ENCODE results near the gene BMP6. TPM values are rescaled to one million over a fixed set of nuclear protein-coding genes. Genes with fewer than 3 reads are reported as not detected.
"Not testable (repeated sequence)": the region's sequence is repeated elsewhere in the genome, so short reads cannot be mapped to it uniquely, and the experiment has no call there.

BMP6 gene
- polyA plus RNA-seq, 2 donors = 0.26 to 0.55 TPM

GRCh38 chr6:7893342-7893741 is 167.4 kb downstream of the BMP6 start:
- 94 to 95% methylated on average over 12 of the region's 12 CpGs for WGBS, 2 donors
- Histone ChIP-seq H3K36me3 (ENCODE audit: control insufficient read depth in 2 of 2, insufficient read depth in 2 of 2, low read length in 1 of 2) (peaks cover 28 to 34% of the 10 kb centered on the region in 2 donors), H3K27me3 (ENCODE audit: control insufficient read depth in 1 of 2, insufficient read depth in 2 of 2, low read length in 2 of 2) (no peaks in the 10 kb centered on the region), H3K4me1 (ENCODE audit: control insufficient read depth in 2 of 2, insufficient read depth in 2 of 2, low read length in 1 of 2) (no peaks in the 10 kb centered on the region), H3K27ac (ENCODE audit: low read depth in 2 of 2, low read length in 1 of 2) (no peak overlapping the region), H3K4me3 (ENCODE audit: low read depth in 1 of 2, low read length in 2 of 2) (no peak overlapping the region), H3K9me3 (ENCODE audit: control insufficient read depth in 2 of 2, insufficient read depth in 1 of 2, low read depth in 1 of 2, low read length in 1 of 2) (no peaks in the 10 kb centered on the region)

GRCh38 chr6:7894262-7895124 is 168.6 kb downstream of the BMP6 start:
- H3K4me3 ChIP-seq (ENCODE audit: low read depth in 1 of 2, low read length in 2 of 2) = no peak overlapping the region
- WGBS, 2 donors = 85 to 87% methylated on average over 13 of the region's 13 CpGs
- no peaks in the 10 kb centered on the region for H3K27me3 ChIP-seq (ENCODE audit: control insufficient read depth in 1 of 2, insufficient read depth in 2 of 2, low read length in 2 of 2)
- no peak overlapping the region for H3K27ac ChIP-seq (ENCODE audit: low read depth in 2 of 2, low read length in 1 of 2)
- H3K36me3 ChIP-seq (ENCODE audit: control insufficient read depth in 2 of 2, insufficient read depth in 2 of 2, low read length in 1 of 2) = peaks cover 28 to 35% of the 10 kb centered on the region in 2 donors
- H3K9me3 ChIP-seq (ENCODE audit: control insufficient read depth in 2 of 2, insufficient read depth in 1 of 2, low read depth in 1 of 2, low read length in 1 of 2) = no peaks in the 10 kb centered on the region
- H3K4me1 ChIP-seq (ENCODE audit: control insufficient read depth in 2 of 2, insufficient read depth in 2 of 2, low read length in 1 of 2) = no peaks in the 10 kb centered on the region

GRCh38 chr6:7895125-7895423 is 169.2 kb downstream of the BMP6 start:
- Histone ChIP-seq H3K4me3 (ENCODE audit: low read depth in 1 of 2, low read length in 2 of 2) (no peak overlapping the region), H3K27me3 (ENCODE audit: control insufficient read depth in 1 of 2, insufficient read depth in 2 of 2, low read length in 2 of 2) (no peaks in the 10 kb centered on the region), H3K36me3 (ENCODE audit: control insufficient read depth in 2 of 2, insufficient read depth in 2 of 2, low read length in 1 of 2) (peaks cover 26 to 35% of the 10 kb centered on the region in 2 donors), H3K4me1 (ENCODE audit: control insufficient read depth in 2 of 2, insufficient read depth in 2 of 2, low read length in 1 of 2) (no peaks in the 10 kb centered on the region), H3K27ac (ENCODE audit: low read depth in 2 of 2, low read length in 1 of 2) (no peak overlapping the region), H3K9me3 (ENCODE audit: control insufficient read depth in 2 of 2, insufficient read depth in 1 of 2, low read depth in 1 of 2, low read length in 1 of 2) (no peaks in the 10 kb centered on the region)
- 76 to 82% methylated on average over 7 of the region's 7 CpGs for WGBS, 2 donors

GRCh38 chr6:7896465-7896987 is 170.6 kb downstream of the BMP6 start:
- 90 to 91% methylated on average over 6 of the region's 6 CpGs for WGBS, 2 donors
- H3K36me3 ChIP-seq (ENCODE audit: control insufficient read depth in 2 of 2, insufficient read depth in 2 of 2, low read length in 1 of 2) = peaks cover 20 to 35% of the 10 kb centered on the region in 2 donors

GRCh38 chr6:7897461-7898192 is 171.7 kb downstream of the BMP6 start:
- Histone ChIP-seq H3K9me3 (ENCODE audit: control insufficient read depth in 2 of 2, insufficient read depth in 1 of 2, low read depth in 1 of 2, low read length in 1 of 2) (no peaks in the 10 kb centered on the region), H3K27ac (ENCODE audit: low read depth in 2 of 2, low read length in 1 of 2) (no peak overlapping the region), H3K4me3 (ENCODE audit: low read depth in 1 of 2, low read length in 2 of 2) (no peak overlapping the region), H3K36me3 (ENCODE audit: control insufficient read depth in 2 of 2, insufficient read depth in 2 of 2, low read length in 1 of 2) (peaks cover 20 to 38% of the 10 kb centered on the region in 2 donors), H3K27me3 (ENCODE audit: control insufficient read depth in 1 of 2, insufficient read depth in 2 of 2, low read length in 2 of 2) (no peaks in the 10 kb centered on the region), H3K4me1 (ENCODE audit: control insufficient read depth in 2 of 2, insufficient read depth in 2 of 2, low read length in 1 of 2) (peaks cover 0 to 9% of the 10 kb centered on the region in 2 donors)
- WGBS, 2 donors = 93 to 94% methylated on average over 9 of the region's 9 CpGs

More at GRCh38 chr6:7896465-7896987, 170.6 kb downstream of the BMP6 start:
- no peak overlapping the region for H3K4me3 ChIP-seq (ENCODE audit: low read depth in 1 of 2, low read length in 2 of 2)
- no peaks in the 10 kb centered on the region for H3K27me3 ChIP-seq (ENCODE audit: control insufficient read depth in 1 of 2, insufficient read depth in 2 of 2, low read length in 2 of 2)
- no peaks in the 10 kb centered on the region for H3K9me3 ChIP-seq (ENCODE audit: control insufficient read depth in 2 of 2, insufficient read depth in 1 of 2, low read depth in 1 of 2, low read length in 1 of 2)
- no peak overlapping the region for H3K27ac ChIP-seq (ENCODE audit: low read depth in 2 of 2, low read length in 1 of 2)
- peaks cover 0 to 3% of the 10 kb centered on the region in 2 donors for H3K4me1 ChIP-seq (ENCODE audit: control insufficient read depth in 2 of 2, insufficient read depth in 2 of 2, low read length in 1 of 2)

GRCh38 chr6:7898193-7898586 is 172.3 kb downstream of the BMP6 start:
- H3K36me3 ChIP-seq (ENCODE audit: control insufficient read depth in 2 of 2, insufficient read depth in 2 of 2, low read length in 1 of 2) = peaks cover 17 to 40% of the 10 kb centered on the region in 2 donors

GRCh38 chr6:7899101-7899888 is 173.4 kb downstream of the BMP6 start:
- 63 to 79% methylated on average over 5 of the region's 5 CpGs for WGBS, 2 donors
- no peak overlapping the region for H3K4me3 ChIP-seq (ENCODE audit: low read depth in 1 of 2, low read length in 2 of 2)
- peaks cover 0 to 9% of the 10 kb centered on the region in 2 donors for H3K4me1 ChIP-seq (ENCODE audit: control insufficient read depth in 2 of 2, insufficient read depth in 2 of 2, low read length in 1 of 2)
- no peaks in the 10 kb centered on the region for H3K27me3 ChIP-seq (ENCODE audit: control insufficient read depth in 1 of 2, insufficient read depth in 2 of 2, low read length in 2 of 2)
- H3K9me3 ChIP-seq (ENCODE audit: control insufficient read depth in 2 of 2, insufficient read depth in 1 of 2, low read depth in 1 of 2, low read length in 1 of 2) = no peaks in the 10 kb centered on the region
- H3K27ac ChIP-seq (ENCODE audit: low read depth in 2 of 2, low read length in 1 of 2) = no peak overlapping the region
- H3K36me3 ChIP-seq (ENCODE audit: control insufficient read depth in 2 of 2, insufficient read depth in 2 of 2, low read length in 1 of 2) = peaks cover 18 to 37% of the 10 kb centered on the region in 2 donors

More at GRCh38 chr6:7898193-7898586, 172.3 kb downstream of the BMP6 start:
- H3K27me3 ChIP-seq (ENCODE audit: control insufficient read depth in 1 of 2, insufficient read depth in 2 of 2, low read length in 2 of 2); H3K9me3 ChIP-seq (ENCODE audit: control insufficient read depth in 2 of 2, insufficient read depth in 1 of 2, low read depth in 1 of 2, low read length in 1 of 2); H3K27ac ChIP-seq (ENCODE audit: low read depth in 2 of 2, low read length in 1 of 2); H3K4me3 ChIP-seq (ENCODE audit: low read depth in 1 of 2, low read length in 2 of 2); H3K4me1 ChIP-seq (ENCODE audit: control insufficient read depth in 2 of 2, insufficient read depth in 2 of 2, low read length in 1 of 2): not testable (repeated sequence)
- whole genome bisulfite sequencing, 2 donors = 80 to 87% methylated on average over 8 of the region's 8 CpGs

GRCh38 chr6:7899889-7900213 is 174.0 kb downstream of the BMP6 start:
- 58 to 67% methylated on average over 4 of the region's 4 CpGs for WGBS, 2 donors
- H3K36me3 ChIP-seq (ENCODE audit: control insufficient read depth in 2 of 2, insufficient read depth in 2 of 2, low read length in 1 of 2) = peaks cover 15 to 37% of the 10 kb centered on the region in 2 donors

GRCh38 chr6:7900621-7901020 is 174.7 kb downstream of the BMP6 start:
- WGBS, 2 donors = 84 to 89% methylated on average over 2 of the region's 2 CpGs
- no peaks in the 10 kb centered on the region for H3K9me3 ChIP-seq (ENCODE audit: control insufficient read depth in 2 of 2, insufficient read depth in 1 of 2, low read depth in 1 of 2, low read length in 1 of 2)
- no peak overlapping the region for H3K4me3 ChIP-seq (ENCODE audit: low read depth in 1 of 2, low read length in 2 of 2)
- H3K27me3 ChIP-seq (ENCODE audit: control insufficient read depth in 1 of 2, insufficient read depth in 2 of 2, low read length in 2 of 2) = no peaks in the 10 kb centered on the region
- no peak overlapping the region for H3K27ac ChIP-seq (ENCODE audit: low read depth in 2 of 2, low read length in 1 of 2)
- peaks cover 13 to 32% of the 10 kb centered on the region in 2 donors for H3K36me3 ChIP-seq (ENCODE audit: control insufficient read depth in 2 of 2, insufficient read depth in 2 of 2, low read length in 1 of 2)
- peaks cover 0 to 9% of the 10 kb centered on the region in 2 donors for H3K4me1 ChIP-seq (ENCODE audit: control insufficient read depth in 2 of 2, insufficient read depth in 2 of 2, low read length in 1 of 2)

More at GRCh38 chr6:7899889-7900213, 174.0 kb downstream of the BMP6 start:
- Histone ChIP-seq H3K27me3 (ENCODE audit: control insufficient read depth in 1 of 2, insufficient read depth in 2 of 2, low read length in 2 of 2) (no peaks in the 10 kb centered on the region), H3K4me3 (ENCODE audit: low read depth in 1 of 2, low read length in 2 of 2) (no peak overlapping the region), H3K9me3 (ENCODE audit: control insufficient read depth in 2 of 2, insufficient read depth in 1 of 2, low read depth in 1 of 2, low read length in 1 of 2) (no peaks in the 10 kb centered on the region), H3K4me1 (ENCODE audit: control insufficient read depth in 2 of 2, insufficient read depth in 2 of 2, low read length in 1 of 2) (peaks cover 0 to 9% of the 10 kb centered on the region in 2 donors), H3K27ac (ENCODE audit: low read depth in 2 of 2, low read length in 1 of 2) (no peak overlapping the region)
